Gastrocnemius medialis (tissue), 4 donors: ENCODE results near the gene PSD4.

Experiments
- POLR2A ChIP-seq, 2 donors: fragments of 450-650 bp; IDR thresholded peaks; one replicate each; pipeline ENCODE4 v1.6.1; 2017; ENCODE audit warnings: antibody characterized with exemption in 2 of 2, mild to moderate bottlenecking in 2 of 2, moderate library complexity in 2 of 2
- TF ChIP-seq, protein P1 (sequence below), 5 experiments: fragments of 450-650 bp in 3 of 5; fragments of 200-600 bp in 2 of 5; sonication (generic) in 2 of 5; IDR thresholded peaks in 4 of 5; conservative IDR thresholded peaks in 1 of 5; 1 replicate in 4 of 5; 2 replicates in 1 of 5; pipeline ENCODE4 v1.5.1; 2016 to 2019; ENCODE audit warnings: antibody characterized with exemption in 5 of 5, mild to moderate bottlenecking in 3 of 5, moderate library complexity in 3 of 5

GRCh38 chr2:113131352-113132185, 42.2 kb upstream of the PSD4 start:
- TF ChIP-seq POLR2A (IDR thresholded peaks at IDR 0.05), result no peak
- TF ChIP-seq, protein P1, sequence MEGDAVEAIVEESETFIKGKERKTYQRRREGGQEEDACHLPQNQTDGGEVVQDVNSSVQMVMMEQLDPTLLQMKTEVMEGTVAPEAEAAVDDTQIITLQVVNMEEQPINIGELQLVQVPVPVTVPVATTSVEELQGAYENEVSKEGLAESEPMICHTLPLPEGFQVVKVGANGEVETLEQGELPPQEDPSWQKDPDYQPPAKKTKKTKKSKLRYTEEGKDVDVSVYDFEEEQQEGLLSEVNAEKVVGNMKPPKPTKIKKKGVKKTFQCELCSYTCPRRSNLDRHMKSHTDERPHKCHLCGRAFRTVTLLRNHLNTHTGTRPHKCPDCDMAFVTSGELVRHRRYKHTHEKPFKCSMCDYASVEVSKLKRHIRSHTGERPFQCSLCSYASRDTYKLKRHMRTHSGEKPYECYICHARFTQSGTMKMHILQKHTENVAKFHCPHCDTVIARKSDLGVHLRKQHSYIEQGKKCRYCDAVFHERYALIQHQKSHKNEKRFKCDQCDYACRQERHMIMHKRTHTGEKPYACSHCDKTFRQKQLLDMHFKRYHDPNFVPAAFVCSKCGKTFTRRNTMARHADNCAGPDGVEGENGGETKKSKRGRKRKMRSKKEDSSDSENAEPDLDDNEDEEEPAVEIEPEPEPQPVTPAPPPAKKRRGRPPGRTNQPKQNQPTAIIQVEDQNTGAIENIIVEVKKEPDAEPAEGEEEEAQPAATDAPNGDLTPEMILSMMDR (IDR thresholded peaks at IDR 0.05 in 4 of 5, conservative IDR thresholded peaks at IDR 0.05 in 1 of 5), result no peak
